GM21528 (cell line): Measurements from ENCODE around the gene AGPS.
"Not testable (repeated sequence)": the region's sequence is repeated elsewhere in the genome, so short reads cannot be mapped to it uniquely, and the experiment has no call there.

Source experiments
- ATAC-seq: cut with Tn5 transposase; IDR thresholded peaks from one replicate; pipeline ENCODE4 v1.9.1; 2021; ENCODE audit warnings: mild to moderate bottlenecking, moderate library complexity; ENCODE audit not compliant: unreplicated experiment, low FRiP score

AGPS gene

DNA sequence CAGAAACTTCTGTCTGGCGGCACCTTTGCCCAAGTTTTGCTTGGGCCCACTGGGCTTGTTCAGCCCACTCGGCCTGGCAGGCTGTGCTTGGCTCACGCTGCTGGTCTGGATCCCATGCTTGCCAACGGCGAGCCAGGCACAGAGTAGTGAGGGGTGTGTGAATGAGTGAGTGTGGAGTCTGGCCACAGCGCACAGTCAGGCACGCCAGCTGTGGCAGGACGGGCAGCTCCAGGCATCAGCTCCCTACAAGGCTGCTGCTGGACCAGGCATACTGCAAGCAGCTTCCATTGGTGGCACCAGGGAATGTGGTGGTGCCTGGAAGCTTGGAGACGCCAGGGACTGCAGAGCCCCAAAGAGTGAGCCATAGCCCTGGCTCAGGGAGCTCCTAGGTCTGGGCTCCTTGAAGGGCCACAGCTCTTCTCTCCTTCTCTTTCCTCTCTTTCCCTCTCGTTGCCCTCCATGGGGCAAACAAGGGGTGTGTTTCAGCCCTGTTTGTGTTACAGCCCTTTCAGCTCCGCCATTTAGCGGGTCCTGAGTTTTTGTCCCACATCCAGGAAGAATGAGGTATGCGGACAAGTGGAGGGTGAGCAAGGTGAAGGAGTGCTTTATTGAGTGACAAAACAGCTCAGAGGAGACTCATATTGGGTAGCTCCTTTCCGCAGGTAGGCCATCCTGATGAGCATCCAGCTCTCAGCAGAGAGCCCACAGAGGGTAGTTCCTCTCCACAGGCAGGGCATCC lies 73.0 kb downstream of the AGPS start:
- no peak for ATAC-seq

DNA sequence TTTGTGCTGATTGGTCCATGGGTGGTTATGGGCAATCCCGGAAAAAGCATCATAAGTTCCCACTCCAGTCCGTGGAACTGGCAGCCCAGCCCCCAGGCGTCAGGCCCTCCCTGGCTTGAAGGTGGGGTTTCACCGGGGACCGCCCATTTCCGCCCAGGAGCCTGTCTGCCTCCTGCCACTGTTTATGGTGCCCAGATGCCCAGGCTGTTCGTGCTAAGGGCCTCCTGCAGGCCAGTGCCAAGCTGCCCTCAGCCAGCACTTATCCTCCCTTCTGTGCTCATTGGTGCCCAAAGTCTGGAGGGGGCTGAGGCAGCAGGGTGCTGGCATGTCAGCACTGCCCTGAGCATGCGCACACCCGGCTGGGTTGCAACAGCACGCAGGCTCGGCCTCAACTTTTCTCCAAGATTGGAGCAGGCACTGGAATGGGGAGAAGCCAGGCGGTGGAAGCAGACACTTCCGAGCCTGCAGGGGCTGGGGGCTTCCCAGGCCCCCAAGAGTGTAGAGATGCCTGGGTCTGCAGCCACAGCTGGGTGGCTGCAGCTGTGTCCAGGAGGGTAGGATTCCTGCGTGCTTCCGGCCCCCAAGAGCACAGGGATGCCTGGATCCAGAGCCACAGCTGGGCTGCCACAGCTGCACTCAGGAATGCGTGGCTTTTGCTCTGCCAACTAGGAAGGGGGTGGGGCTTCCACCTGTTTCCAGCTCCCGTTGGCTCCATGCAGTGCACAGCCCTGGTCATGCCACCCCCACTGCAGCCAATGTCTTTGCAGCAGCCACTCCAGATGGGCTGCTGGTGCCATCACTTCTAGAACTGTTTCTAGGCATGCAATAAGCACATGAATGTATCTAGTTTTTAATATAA lies 74.0 kb downstream of the AGPS start:
- ATAC-seq = no peak

DNA sequence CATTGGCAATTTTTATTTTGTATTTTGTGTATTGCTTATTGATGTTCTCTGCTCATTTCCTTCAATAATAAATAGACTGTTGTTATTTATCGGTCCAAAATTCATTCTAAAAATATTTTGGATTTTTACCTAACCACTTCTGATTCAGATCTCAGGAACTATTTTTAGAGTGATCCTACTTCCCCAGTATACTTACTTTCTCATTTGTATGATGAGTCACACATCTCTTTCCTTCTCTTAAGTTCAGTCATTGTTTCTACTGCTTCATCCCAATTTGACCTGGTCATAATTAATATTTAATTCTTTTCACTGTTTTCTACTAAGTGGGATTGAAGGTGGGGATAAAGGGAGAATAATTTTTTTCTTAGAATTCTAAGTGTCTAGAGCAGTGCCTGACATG lies 75.1 kb downstream of the AGPS start:
- no peak for ATAC-seq

DNA sequence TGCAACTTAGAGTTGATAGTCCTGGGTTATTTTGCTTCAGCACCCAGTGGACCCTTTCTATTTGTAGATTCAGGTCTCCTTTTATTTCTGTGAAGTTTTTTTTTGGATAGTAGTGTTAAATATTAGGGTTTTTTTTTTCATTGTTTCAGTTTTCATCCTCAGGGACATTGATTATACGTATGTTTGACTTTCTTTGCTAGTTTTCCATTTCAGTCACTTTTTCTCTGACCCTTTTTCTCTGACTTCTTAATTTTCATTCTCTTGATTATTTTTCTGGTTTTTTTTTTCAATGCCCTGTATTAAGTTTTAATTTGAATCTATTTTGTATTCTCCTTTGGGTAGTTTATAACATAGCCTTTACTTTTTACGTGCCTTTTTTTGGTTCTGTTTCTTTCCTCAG lies 79.4 kb downstream of the AGPS start:
- no peak for ATAC-seq

DNA sequence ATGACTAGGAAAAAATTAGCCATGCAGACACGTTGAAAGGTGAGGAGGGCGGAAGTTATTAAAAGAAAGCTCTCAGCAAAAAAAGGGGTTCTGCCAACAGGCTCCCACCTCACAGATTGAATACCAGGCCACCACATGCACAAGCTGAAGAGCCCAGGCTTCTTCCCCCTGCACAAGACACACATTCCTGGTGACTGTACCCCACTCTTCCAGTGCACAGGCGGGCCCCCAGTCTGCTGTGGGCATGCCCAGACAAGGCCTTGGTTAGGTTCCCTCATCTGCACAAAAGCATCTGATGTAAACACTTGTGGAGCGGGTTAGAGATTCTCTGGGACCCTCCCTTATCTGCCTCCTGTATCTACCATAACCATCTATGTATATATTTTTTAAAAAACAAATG lies 81.7 kb downstream of the AGPS start:
- ATAC-seq = no peak

DNA sequence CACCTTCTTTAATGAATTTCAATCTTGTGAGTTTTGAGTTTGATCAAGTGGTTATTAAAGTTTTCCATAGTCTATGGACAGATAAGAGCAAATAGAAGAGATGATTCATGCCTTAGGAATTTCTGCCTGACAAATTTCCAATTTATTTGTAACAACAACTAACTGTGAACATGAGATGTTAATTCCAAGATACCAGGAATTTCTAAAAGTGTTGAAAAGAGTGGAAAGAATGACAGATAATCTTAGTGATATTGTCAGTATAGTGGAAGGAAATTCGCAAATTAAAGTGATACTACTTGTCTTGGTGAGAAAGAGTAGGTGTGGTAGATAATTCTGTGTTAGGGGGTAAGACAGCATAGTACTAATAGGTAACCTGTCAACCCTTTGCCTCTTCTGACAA lies 82.4 kb downstream of the AGPS start:
- ATAC-seq = no peak

DNA sequence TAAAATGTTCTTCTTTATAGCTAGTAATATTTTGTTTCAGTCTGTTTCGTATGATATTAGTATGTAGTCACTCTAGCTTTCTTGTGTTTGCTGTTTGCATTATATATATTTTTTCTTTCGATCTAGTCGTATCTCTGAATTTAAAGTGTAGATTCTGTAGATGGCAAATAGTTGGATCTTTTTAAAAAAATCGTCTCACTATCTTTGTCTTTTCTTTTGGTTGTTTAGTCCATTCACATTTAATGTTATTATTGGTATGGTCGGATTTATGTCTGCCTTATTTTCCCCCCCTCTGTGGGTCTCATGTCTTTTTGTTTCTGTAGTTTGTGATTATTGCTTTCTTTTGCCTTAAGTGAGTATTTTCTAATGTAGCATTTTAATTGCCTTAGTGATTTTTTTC lies 84.3 kb downstream of the AGPS start:
- ATAC-seq = no peak

DNA sequence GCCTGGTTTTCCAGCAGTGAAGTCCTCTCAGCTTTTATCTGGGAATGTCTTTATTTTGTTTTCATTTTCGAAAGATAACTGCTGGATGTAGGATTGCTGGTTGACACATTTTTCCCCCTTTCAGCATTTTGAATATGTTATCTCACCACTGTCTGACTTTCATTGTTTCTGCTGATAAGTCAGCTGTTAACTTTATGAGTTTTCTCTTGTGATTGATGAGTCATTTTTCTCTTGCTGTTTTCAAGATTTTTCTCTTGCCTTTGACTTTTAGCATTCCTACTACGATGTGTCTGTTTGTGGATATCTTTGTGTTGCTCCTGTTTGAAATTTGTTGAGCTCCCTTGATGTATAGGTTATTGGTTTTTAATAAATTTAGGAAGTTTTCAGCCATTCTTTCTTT lies 85.5 kb downstream of the AGPS start:
- ATAC-seq = no peak

DNA sequence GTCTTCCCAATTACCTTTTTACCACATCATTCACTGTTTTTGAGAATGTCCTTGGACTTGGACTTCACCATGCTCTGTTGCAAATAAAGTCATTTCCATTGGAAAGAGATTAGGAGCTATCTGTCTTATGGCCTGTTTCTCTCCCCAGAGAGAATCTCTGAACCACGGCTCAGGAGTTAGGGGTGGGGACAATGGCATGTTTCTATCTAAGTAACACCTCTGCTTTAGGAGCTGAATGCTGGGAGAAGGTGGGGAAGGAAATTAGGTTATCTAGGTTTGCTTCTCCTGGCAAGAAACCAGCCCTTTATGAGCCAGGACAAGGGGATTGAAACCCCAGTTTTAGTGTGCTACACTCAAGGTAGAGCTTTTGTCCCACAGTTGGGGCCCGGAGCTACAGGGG lies 86.3 kb downstream of the AGPS start:
- no peak for ATAC-seq

DNA sequence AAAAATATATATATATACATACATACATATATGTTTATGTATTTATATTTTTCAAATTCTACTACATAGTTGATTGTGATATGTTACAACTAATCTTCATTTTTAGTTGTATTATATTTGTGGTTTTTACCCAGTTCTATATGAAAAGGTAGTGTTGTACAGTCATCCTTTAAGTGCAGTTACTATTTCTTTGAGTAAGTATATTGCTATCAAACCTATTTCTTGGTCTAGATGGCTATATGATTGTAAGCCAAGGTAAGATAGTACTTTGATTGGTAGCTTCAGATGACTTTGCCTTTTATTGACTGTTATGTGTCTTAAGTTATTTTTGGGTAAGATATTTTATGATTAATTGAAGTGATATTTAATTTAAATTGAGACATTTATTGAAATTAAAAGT lies 89.6 kb downstream of the AGPS start:
- ATAC-seq = no peak

DNA sequence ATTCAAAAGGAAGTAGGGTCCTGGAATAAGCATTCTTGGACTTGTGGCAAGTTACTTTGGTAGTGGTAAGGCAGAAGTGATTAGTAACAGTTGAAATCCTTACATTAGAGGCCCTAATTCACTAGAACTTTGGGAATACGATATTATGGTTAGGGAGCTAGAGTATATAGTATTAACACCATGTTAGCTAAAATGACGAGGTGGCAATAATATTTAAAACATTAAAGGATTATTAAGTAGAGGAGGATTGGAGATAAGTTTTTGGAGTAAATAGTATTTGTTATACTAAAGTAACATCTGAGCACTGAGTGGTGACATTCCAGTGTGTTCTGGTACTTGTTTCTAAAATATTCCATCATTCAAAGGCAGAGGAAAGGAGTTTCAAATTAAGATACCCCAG lies 91.0 kb downstream of the AGPS start:
- ATAC-seq = no peak

DNA sequence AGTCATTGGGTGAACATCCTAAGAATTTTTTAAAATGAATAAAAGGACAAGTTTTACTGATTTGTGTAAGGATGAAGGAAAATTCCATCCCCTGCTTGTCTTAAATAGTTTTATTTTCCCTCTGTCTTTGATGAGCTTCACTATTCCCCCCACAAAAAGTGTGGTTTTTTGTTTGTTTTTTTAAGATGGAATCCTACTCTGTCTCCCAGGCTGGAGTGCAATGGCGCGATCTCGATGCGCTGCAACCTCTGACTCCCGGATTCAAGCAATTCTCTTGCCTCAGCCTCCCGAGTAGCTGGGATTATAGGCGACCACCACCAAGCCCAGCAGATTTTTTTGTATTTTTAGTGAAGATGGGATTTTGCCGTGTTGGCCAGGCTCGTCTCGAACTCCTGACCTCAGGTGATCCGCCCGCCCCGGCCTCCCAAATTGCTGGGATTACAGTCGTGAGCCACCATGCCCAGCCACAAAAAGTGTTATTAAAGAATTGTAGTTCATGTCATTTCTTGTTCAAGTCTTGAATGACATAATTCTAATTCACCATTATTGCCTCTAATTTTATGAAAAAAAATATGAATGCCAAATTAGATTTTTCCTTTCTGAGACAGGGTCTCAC lies 91.7 kb downstream of the AGPS start:
- no peak for ATAC-seq

DNA sequence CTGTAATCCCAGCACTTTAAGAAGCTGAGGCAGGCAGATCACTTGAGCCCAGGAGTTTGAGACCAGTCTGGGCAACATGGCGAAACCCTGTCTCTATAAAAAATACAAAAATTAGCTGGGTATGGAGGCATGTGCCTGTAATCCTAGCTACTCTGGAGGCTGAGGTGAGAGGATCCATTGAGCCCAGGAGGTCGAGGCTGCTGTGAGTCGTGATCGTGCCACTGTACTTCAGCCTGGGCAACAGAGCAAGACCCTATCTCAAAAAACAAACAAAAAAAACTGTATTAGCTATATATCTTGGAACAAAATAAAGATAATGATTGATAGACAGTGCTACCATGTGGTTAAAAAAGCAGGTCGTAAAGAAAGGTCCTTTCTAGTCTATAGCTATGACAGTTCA lies 93.1 kb downstream of the AGPS start:
- ATAC-seq = not testable (repeated sequence)

DNA sequence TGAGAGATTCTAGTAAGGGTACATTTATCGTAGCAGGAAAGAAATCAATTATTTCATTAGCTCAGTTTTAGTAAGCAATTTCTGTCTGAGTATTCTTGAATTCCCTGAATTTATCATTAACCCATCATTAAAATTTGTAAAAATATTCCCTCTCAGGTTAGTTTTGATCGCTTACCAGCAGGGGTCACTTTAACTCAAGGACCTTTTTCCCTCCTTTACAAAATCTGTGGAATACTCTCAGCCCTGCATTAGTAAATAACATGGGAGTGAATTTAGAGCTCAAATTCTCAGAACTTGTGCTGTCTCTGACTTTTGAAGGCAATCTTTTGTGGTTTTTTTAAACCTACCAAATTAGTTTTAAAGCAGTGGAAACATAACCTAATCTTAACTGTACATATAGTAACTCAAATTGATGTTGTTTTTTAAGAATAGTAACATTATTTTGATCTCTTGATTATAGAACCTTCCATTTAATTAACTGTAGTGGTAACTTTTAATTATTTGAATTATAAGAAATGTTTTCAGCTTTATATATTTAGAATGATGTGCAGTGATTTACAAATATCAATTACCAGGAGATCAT lies 97.2 kb downstream of the AGPS start:
- no peak for ATAC-seq

DNA sequence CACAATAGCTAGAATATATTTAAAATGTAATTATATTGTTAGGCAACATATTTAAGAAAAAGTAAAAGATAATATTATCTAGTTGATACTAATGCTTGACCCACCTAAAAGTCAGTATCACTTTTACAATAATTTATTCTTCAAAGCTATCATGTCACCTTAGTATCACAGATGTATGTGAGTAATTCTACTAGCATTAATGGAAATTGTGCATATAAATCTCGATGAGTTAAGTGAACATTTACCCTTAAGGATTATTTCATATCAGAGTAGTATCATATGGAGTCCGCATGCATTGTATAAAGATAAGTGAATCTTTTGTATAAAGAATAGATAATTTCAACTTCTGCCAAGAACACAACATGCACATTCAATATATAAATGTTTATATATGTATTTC lies 103.4 kb downstream of the AGPS start:
- ATAC-seq = no peak

DNA sequence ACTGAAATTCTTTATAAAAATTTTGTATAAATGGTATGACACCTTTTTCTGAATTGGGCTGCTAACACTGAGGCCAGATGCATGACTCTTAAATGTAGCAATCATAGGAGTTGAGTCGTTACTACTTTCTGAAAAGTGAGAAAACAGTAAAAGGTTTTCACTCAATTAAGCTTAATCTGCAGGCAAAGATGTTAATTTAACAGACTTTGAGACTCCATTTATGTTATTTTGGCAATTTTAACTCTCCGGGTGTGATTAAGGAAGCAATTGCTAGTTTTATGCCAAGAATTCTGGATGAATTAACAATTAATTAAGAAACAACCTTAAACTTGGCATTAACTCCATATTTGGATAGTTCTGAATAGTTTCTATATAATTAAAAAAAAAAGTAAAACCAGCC lies 104.3 kb downstream of the AGPS start:
- no peak for ATAC-seq

DNA sequence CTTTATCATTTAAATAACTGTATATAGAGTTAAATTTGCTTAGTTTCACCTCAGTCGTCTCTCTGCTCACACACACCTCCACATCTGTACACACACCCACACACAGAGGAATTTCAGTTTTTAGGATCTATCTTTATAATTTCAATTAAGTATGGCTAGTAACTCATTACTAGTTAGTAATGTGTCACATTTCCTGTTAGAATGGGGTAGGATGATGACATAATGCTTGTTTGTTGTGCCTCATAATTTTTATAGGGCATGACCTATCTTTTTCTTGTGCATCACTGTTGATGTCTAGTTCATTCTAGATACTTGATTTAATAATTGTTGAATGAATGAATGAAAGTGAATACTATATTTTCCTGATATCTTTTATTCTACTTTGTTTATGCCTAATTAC lies 108.6 kb downstream of the AGPS start:
- ATAC-seq = no peak

DNA sequence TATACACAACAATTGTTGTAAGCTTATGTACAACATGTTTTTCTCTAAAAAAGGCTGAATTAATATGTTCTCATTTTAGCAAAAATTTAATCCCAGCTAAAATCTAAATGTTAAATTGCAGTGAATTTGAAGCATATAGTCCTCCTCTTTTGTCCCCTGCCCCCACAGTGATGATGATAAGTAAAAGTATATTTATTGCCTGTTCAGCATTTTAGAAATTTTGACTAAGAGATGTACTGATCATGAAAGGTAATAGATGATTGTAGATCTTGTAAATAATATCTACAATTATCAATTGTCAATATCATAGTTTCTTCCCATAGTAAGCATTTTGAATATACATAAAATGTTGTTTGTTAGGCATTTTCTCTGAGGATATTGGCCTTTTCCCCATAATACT lies 113.9 kb downstream of the AGPS start:
- no peak for ATAC-seq

DNA sequence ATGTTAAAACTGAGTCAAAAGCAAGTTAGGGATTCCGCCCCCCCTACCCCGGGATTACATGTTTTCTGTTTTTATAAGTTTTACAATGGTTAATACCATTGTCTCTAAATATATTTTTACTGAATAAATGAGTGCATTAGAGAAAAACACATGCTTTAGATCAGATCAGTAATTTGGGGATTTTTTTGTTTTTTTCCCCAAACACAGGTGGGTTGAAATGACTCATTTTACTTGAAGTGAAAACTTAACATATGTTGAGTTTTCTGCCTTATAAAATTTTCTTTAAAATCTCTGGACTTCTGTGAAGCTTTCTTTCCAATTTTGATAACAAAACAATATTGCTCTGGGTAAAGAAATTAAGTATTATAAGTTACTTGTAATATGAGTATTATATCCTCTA lies 114.4 kb downstream of the AGPS start:
- no peak for ATAC-seq

DNA sequence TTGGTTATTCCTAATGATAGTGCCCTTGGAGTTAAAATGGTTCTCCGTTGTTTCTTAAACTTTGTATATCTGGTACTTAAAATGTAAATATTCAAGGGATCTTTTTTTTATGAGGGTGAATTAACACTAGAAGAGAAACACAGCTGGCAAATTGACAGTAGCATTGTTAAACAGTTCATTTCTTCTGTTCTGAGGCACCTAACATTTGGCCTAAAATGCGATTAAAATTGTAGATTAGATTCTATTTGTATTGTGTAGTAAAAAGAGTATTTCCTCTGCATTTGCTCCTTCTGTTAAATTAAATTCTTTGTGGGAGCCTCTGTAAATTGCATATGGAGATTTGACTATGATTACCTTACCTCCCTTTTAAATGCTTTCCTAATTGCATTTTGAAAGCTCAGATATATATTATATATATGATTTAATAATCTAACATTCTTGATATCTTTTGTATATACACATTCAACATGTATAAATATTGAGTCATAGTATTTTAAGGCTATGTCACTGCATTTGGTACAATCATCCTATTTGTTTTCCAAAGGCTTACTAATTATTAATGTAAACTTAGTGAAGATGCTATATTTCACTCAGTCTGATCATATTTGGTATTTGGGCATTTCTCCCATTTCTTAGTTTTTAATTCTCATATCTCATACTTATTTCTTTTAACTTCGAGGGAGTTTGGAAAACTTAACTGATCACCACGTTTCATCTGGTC lies 124.4 kb downstream of the AGPS start:
- ATAC-seq = no peak

DNA sequence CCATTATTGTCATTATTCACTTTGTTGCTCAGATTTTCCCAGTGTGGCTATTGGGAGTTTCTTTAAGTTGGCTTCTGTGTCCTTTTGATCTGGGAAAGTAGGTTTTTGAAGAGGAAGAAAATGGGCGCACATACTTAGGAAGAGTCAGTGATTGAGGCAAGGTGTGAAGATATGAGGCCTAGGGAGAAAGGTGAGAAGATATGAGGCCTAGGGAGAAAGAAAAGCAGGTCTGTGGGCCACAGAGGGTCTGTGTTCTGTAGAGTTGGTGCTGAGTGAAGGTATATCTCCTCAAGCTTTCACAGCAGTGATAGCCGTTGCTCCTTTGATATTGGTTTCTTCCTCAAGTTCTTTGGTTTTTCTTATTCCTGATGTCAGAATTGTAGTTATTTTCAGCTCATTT lies 126.2 kb downstream of the AGPS start:
- no peak for ATAC-seq
